HG03460 (cell line): Measurements from ENCODE around the gene REX1BD.
"Not testable (repeated sequence)": the region's sequence is repeated elsewhere in the genome, so short reads cannot be mapped to it uniquely, and the experiment has no call there.

ENCODE experiments used
- ATAC-seq: cut with Tn5 transposase; IDR thresholded peaks from one replicate; pipeline ENCODE4 v1.9.1; 2021; ENCODE audit not compliant: unreplicated experiment

REX1BD gene

GRCh38 chr19:18600692-18601397 is 12.2 kb downstream of the REX1BD start:
- ATAC-seq = not testable (repeated sequence)

GRCh38 chr19:18601875-18602274 is 13.3 kb downstream of the REX1BD start:
- no peak for ATAC-seq

DNA sequence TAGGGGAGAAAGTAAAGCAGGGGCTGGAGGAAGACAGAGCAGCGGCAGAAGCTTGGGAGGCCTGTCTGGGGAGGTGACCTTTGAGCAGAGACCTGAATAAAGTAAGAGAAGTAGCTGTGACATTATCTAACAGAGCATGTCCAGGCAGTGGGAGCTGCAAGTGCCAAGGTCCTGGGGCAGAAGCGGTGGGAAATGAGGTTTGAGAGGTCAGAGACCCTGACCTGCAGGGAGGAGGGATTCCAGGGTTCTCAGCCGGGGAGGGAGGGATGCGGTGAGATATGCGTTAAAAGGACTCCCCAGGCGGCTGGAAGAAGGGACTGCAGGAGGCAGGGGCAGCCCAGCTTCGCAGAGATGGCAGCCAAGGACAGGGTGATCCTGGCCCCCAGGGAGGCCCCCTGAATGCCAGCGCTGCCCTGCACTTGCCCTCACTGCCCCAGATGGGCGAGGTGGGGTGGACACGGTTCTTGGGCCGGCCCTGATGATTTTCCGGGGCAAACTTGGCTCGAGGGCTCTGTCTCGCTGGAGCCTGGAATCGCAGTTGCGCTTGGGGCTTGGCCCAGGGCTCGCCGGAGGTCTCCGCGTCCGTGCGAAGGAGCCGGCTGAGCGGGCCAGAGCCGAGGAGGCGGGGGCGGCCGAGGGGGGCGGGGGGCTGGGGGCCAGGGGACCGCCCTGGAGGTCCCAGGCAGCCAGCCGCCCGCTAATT is 14.8 kb downstream of the REX1BD start:
- ATAC-seq = no peak

GRCh38 chr19:18603958-18604819 is 15.6 kb downstream of the REX1BD start:
- ATAC-seq = no peak

GRCh38 chr19:18604820-18605159 is 16.2 kb downstream of the REX1BD start:
- ATAC-seq = no peak

DNA sequence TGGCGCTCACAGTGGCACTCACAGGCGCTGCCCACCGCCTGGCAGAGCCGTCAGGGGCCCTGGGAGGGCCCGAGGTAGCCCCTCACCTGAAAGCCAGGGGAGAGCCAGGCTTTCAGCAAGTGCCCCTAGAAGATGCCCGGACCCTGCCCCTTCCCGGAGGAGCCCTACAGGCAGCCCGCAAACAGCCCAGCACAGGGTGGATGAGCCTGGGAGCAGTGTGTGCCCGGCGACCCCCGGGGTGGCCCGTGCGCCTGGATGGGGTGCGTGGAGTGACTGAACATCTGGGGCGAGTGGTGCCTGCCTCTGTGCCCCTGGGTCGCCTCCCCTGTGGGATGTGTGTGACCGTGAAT is 16.6 kb downstream of the REX1BD start:
- ATAC-seq = no peak

- ATAC-seq = no peak
Observed at GRCh38 chr19:18605546-18606280, 17.1 kb downstream of the REX1BD start.

DNA sequence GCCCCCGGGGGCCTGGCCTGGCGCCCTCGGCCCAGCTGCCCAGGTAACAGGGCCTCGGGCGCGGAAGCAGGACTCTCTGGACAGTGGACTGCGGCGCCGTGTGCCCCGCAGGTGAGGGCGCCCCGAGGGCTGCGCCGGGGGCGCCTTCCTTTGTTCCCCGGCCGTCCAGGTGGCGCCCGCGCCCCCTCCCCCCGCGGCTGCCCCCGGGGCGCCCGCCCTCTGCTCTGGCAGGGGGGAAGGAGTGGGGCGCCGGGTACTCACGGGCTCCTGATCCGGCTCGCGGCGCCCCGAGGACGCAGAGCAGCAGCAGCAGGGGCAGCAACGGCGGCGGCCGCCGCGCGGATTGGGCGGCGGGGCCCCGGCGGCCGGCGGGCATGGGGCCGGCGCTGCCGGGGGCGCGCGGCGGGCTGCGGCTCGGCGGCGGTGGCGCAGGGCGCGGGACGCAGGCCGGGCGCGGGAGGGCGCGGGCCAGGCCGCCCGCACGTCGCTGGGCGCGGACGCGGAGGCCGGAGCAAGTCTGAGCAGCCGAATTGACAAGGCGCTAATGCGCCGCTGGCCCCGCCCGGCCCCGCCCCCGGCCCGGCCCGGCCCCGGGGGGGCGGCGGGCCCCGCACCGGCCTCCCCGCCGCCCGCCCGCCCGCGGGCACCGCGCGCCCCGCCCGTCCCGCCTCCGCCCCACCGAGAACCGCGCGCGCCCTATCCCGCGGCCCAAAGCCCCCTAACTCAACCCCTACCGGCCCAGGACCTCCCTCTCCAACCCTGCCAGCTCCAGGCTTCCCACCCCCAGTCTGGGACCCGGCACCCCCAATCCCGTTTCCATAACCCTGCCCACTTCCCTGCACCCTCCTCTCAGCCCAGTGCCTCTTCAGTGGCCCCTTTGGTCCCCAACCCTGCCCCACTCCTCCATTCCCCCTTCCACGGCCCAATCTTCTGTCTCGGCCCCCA is 18.0 kb downstream of the REX1BD start, which contains the start of gene CRLF1:
Gene CRLF1 (minus strand): TSS at position 519 of the 945 bp plus-strand sequence. CDS start 143 bp downstream, at position 376.
- ATAC-seq = no peak

DNA sequence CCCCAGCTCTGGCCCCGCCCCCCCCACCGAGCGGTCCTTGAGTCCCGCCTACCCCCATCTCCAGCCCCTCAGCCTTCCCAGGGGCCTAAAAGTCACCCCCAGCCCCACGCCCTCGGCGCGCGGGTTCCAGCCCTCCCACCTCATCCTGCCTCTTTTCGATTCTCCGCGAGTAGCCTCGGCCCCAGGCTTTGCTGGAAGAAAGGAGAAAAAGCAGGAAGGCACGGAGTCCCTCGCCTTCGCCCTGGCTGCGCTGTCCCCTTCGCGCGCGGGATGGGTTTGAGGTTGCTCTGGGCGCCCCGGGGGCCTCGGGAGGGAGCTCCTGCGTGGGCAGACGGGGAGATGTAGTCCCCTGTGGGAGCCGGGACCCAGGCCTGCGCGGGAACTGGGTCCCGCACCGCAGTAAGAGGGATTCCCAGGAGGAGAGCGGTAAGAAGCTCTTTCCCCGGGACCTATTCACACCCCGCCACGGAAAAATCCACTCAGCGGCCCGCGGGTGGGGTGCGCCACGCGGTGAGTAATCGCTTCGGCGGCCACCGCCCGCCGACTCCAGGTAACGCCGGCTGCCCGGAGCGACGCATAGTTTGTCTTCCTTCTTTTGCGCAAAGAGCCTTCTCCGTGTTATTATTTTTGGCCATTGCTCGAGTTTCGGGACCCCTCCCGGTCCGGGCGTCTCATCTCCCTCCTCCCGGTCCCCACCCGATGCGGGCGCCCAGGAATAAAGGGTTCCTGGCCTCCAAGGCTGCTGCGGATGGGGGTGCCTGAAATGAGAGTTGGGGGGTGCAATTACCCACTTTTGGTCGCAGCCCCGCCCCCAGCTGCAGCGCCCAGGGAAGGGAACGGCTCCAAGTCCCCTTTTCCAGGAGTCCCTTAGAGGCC is 18.9 kb downstream of the REX1BD start:
- ATAC-seq = no peak

GRCh38 chr19:18608102-18608804 is 19.7 kb downstream of the REX1BD start:
- ATAC-seq = no peak

DNA sequence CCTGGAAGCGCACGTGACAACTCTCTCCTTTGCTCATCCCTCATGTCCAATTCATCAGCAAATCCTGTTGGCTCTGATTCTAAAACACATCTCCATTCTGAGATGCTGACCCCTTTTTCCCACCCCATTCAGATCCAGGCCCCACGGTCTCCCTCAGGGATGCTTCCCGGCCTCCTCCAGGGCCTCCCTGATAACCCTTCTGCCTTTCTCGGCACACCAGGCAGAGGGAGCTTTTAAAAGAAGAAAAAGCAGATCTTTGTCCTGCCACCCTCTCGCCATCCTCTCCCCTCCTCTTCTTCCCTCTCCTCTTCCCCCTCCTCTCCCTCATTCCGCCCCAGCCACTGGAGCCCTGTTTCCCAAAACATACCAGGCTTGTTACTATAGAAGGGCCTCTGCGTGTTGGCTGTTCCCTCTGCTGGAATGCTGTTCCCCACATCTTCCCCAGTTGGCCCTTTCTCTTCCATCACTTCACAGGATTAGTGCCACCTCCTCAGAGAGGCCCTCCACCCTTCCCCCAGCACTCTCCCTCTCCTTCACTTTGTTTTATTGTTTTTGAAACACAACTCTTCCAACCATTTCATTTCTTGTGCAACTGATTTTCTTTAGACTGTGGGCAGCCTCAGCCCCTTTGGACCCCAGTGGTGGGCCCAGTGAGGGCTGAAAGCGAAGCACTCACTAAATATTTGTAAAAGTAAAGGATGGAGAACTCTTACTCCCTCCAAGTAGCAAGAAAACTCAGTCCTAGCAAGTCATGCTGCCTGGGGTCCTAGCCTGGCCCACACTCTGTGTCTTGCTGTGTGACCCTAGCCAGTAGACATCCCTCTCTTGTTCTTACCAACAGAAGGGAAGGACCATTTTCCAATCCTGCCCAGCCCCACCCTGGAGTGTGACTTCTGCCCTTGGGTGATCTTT is 20.5 kb downstream of the REX1BD start:
- ATAC-seq = no peak

DNA sequence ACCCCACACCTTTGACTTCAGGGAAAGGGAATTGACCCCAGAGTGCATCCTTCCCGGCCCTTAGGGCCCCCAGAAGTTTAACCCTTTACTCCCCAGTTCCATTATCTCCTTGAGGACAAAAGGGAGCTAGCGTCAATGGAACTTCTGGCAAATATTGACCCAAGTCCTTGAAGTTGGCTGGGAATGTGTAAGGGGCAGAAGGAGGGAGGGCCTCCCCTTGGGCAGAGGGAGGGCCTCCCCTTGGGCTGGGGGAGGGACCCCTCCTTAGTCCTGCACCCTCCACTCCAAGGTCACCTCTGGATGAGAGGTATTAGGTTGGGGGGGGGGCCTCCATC is 21.1 kb downstream of the REX1BD start:
- ATAC-seq = no peak

GRCh38 chr19:18610245-18610555 is 21.6 kb downstream of the REX1BD start:
- no peak for ATAC-seq

DNA sequence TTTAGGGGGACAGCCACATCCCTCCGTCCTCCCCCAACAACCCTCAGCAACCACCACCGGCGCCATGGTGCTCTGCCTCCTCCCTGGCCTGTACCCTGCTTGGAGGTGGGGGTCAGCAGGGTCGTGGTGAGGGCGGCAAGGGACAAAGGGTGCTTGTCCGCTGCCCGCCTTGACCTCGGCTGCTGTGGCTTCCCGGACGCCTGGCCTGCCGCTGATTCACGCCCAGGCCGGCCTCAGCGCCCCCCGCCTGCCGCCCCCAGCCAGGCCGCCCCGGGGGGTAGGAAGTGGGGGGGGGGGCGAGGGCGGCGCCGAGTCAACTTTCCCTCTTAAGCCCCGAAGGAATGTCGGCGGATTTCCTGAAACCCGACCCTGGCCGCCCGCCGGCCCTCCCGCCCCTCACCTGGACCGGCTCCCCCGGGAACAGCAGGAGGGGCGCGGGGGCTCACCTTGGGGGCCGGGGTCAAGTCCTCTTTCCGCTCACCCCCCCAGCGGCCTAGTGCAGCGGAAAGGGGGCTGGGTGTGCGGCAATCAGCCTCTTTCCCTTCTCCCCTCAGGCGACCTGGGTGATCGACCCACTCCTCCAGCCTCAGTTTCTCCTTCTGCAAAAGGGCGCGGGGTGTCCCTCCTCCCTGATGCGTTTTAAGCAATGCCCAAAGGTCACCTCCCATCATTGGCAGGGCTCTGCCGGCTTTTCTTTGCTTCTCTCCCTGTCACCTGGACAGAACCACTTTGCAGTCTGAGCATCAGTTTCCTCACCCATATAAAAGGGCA is 22.1 kb downstream of the REX1BD start:
- ATAC-seq = no peak

- no peak for ATAC-seq
Observed at GRCh38 chr19:18611327-18612050, 22.9 kb downstream of the REX1BD start.

GRCh38 chr19:18612051-18612771 is 23.6 kb downstream of the REX1BD start:
- ATAC-seq = no peak
